DMS 273 (cell line): ENCODE results near the gene SEPTIN7.

Experiments
- DNase-seq: peaks from one replicate; lab custom pipeline; 2025; ENCODE audit not compliant: unreplicated experiment; lab: John Stamatoyannopoulos, UW

Gene SEPTIN7

GRCh38 chr7:35828817-35829216, 28.0 kb downstream of the SEPTIN7 start:
- DNase-seq: no peak

DNA sequence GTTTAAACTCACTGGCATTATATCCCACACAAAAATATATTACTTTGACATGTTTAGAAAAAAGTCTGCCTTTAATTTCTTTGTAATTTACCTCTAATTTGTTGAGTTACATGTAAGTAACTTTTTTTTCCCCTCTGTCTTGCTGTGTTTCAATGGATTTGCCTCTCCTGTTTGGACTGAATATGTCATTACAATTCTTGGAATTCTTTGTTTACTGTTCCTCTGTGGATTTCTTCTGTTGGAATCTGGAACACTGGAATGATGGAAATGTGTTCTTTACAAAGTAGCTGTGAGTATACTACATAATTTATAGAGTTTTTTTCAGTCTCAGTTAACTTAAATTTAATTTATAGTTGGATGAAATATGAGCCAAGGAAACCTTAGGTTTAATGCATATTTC, 30.4 kb downstream of the SEPTIN7 start:
- DNase-seq: no peak

GRCh38 chr7:35839860-35840854, 39.3 kb downstream of the SEPTIN7 start:
- DNase-seq: no peak

DNA sequence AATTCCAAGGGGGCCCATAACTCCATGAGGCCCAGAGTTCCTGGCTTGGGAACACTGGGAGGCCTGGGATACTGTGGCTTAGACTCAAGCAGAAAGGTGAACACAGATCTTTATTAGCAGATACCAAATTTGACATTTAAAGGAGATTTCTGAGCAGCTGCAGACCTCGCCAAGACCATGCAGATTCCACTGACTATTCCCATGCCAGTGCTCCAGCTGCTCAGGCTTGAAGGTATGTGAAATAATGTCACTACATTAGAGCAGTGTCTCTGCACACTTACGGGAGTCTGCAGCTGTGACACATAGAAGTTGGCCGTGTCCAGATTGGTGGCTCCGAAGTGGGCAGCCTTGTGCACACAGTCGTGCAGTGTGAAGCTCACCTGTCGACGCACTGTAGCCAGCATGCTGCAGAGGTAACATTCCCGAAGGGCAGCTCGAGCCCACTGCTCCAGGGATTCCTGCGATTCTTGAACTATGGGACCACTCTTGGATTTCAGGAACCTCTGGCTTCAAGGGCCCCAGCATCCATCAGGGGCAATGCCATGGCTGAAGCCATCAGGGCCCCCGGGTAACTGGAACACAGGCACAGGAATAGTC, 46.1 kb downstream of the SEPTIN7 start:
- no peak for DNase-seq

DNA sequence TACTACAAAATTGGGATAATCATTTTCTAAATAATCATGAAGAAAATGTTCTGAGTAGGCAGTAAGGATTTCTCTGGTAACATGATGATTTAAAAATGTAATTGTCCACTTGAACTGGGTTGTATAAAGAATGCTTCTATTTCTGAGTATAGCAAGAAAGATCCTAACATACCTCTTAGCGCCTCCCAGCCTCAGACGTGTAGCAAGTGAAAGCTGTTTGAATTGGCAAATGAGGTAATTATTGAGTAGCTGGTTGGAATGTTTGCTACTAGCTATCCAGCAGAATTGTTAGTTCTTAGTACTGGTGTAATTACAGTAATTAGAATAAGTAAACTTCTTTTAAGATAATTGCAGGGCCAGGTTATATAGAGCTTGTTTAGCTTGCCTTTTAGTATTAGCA, 47.9 kb downstream of the SEPTIN7 start:
- DNase-seq: no peak

- peak; percentile 34 for DNase-seq
Measured at GRCh38 chr7:35849158-35849831, 48.4 kb downstream of the SEPTIN7 start.

GRCh38 chr7:35849954-35850353, 49.1 kb downstream of the SEPTIN7 start:
- no peak for DNase-seq
